D721Med (cell line): Measurements from ENCODE around the gene MCTP1.

ENCODE experiments used
- DNase-seq: peaks from one replicate; pipeline ENCODE4 v3.0.0; 2011; ENCODE audit warnings: low spot score; ENCODE audit not compliant: insufficient read length
- FAIRE-seq: peaks from 2 replicates; lab custom pipeline; 2011; peaks lifted over from hg19 to GRCh38; lab: Jason Lieb, UNC
- TF ChIP-seq, protein P1 (sequence below): IDR thresholded peaks from 2 replicates; pipeline ENCODE4 v1.5.1; 2012; ENCODE audit warnings: mild to moderate bottlenecking, control low read depth; ENCODE audit not compliant: insufficient read depth; ENCODE audit errors: missing control alignments

MCTP1 gene

DNA sequence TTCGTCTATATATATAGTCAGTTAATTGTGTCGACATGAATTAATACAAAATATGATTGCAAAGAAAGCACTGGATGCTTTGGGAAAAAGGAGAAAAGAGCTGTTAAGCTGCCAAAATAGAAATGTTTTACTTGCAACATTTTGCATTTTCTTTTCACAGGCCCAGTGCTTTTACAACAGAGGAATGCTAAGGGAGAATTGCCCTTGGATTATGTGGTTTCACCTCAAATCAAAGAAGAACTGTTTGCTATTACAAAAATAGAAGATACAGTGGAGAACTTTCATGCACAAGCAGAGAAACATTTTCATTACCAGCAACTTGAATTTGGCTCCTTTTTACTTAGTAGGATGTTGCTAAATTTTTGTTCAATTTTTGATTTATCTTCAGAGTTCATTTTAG lies 590.2 kb downstream of the MCTP1 start:
- FAIRE-seq, result no peak
- DNase-seq, result no peak
- TF ChIP-seq, protein P1, sequence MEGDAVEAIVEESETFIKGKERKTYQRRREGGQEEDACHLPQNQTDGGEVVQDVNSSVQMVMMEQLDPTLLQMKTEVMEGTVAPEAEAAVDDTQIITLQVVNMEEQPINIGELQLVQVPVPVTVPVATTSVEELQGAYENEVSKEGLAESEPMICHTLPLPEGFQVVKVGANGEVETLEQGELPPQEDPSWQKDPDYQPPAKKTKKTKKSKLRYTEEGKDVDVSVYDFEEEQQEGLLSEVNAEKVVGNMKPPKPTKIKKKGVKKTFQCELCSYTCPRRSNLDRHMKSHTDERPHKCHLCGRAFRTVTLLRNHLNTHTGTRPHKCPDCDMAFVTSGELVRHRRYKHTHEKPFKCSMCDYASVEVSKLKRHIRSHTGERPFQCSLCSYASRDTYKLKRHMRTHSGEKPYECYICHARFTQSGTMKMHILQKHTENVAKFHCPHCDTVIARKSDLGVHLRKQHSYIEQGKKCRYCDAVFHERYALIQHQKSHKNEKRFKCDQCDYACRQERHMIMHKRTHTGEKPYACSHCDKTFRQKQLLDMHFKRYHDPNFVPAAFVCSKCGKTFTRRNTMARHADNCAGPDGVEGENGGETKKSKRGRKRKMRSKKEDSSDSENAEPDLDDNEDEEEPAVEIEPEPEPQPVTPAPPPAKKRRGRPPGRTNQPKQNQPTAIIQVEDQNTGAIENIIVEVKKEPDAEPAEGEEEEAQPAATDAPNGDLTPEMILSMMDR, result no peak

- FAIRE-seq (no peak), DNase-seq (no peak)
These were observed 591.0 kb downstream of the MCTP1 start for GRCh38 chr5:94693845-94694370.

DNA sequence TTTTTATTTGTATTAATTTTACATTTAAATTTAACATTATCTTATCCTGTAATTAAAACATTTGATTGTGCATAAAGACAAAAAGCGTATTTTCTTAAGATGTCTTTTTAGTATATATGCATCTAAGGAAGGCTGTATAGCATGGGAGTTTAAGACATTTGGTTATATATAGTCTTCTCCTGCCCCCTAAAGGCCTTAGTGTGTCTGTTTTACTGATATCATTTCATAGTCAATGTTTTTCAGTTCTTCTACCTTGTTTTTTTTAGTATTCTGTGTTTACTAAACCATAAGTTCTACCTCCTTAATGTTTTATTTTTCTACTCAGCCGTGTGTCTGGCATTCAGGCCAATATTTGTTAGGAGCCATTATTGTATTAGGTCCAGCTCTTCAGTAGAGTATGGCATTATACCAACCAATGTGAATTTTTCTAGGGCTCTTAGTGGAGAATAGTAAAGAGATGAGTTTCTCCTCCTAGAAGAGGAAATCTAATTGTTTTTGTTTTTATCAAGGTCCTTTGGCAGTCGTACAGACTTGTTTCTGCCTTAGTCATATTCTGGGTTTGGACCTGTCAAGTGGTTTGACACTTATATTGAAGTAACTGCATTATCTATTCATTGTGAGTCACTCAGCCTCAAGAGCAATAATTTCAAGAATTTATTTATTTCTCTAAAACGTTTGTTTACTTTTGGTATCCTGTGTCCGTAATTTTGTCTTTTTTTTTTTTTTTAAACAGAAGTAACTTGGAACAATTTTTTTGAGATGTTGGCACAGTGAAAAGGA lies 591.7 kb downstream of the MCTP1 start:
- FAIRE-seq, result no peak

More at GRCh38 chr5:94693845-94694370, 591.0 kb downstream of the MCTP1 start:
- TF ChIP-seq, protein P1, result no peak

GRCh38 chr5:94692581-94692980 lies 592.3 kb downstream of the MCTP1 start:
- TF ChIP-seq, protein P1, result no peak
- no peak for DNase-seq
- FAIRE-seq, result no peak

More for the DNA sequence above, 591.7 kb downstream of the MCTP1 start:
- TF ChIP-seq, protein P1, result peak; percentile 48
- DNase-seq, result no peak

GRCh38 chr5:94691949-94692348 lies 592.9 kb downstream of the MCTP1 start:
- TF ChIP-seq, protein P1, result no peak
- no peak for FAIRE-seq

GRCh38 chr5:94691291-94691690 lies 593.6 kb downstream of the MCTP1 start:
- FAIRE-seq, result no peak
- TF ChIP-seq, protein P1, result no peak
- no peak for DNase-seq

More at GRCh38 chr5:94691949-94692348, 592.9 kb downstream of the MCTP1 start:
- DNase-seq, result no peak

DNA sequence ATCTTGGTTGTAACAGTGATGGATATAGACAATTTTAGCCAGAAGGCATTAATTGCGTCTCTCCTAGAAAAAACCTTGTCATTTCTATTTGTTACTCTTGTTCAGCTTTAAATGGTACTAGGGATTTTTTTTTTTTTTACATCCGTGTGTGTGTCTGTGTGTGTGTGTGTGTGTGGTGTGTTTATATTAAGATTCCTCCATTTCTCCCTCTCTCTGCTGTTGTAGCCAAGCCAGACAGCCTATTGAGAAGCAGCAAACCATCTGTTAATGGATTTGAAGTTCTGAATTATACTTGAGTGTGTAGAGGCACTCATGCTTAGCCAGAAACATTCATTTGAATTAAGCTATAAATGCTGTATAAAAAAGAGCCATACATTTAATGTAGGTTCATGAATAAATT lies 594.1 kb downstream of the MCTP1 start:
- FAIRE-seq (no peak), DNase-seq (no peak)
- TF ChIP-seq, protein P1, result no peak
